ENCODE measurements around the gene SLC25A33. TPM values are rescaled to one million over a fixed set of nuclear protein-coding genes. Genes with fewer than 3 reads are reported as not detected.

Gene SLC25A33
- total RNA-seq, 1 donor from 2014 or later = 4.6 TPM

DNA sequence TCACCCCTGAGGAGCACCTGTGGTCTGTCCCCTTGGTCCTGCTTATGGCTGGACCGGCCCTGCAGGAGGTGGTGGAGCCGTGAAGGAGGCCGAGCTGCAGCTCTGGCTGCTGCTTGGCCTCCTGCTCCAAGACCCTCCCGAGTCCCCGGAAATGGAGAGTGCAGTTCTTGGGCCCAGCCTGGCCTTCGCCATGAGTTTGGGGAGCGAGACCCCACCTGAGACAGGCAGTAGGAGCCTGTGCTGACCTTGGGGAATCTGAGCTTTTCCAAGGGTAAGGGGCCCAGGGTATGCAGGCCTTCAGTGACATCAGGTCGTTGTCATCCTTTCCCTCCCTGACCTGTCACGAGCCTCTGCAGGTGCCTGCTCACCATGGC, 63.5 kb downstream of the SLC25A33 start:
- no peak for DNase-seq
- TF ChIP-seq, protein P1, sequence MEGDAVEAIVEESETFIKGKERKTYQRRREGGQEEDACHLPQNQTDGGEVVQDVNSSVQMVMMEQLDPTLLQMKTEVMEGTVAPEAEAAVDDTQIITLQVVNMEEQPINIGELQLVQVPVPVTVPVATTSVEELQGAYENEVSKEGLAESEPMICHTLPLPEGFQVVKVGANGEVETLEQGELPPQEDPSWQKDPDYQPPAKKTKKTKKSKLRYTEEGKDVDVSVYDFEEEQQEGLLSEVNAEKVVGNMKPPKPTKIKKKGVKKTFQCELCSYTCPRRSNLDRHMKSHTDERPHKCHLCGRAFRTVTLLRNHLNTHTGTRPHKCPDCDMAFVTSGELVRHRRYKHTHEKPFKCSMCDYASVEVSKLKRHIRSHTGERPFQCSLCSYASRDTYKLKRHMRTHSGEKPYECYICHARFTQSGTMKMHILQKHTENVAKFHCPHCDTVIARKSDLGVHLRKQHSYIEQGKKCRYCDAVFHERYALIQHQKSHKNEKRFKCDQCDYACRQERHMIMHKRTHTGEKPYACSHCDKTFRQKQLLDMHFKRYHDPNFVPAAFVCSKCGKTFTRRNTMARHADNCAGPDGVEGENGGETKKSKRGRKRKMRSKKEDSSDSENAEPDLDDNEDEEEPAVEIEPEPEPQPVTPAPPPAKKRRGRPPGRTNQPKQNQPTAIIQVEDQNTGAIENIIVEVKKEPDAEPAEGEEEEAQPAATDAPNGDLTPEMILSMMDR (IDR thresholded peaks at IDR 0.05; ENCODE audit: partially characterized antibody, unreplicated experiment) = no peak
- Mint-ChIP-seq H3K4me1 (ENCODE audit: low read depth, unreplicated experiment) (no peaks in the 10 kb centered on the region), H3K4me3 (ENCODE audit: unreplicated experiment) (no peak overlapping the region), H3K27me3 (ENCODE audit: unreplicated experiment) (peaks cover 4% of the 10 kb centered on the region), H3K36me3 (ENCODE audit: unreplicated experiment) (no peaks in the 10 kb centered on the region), H3K27ac (ENCODE audit: unreplicated experiment) (no peak overlapping the region), H3K9me3 (ENCODE audit: unreplicated experiment) (no peaks in the 10 kb centered on the region)

DNA sequence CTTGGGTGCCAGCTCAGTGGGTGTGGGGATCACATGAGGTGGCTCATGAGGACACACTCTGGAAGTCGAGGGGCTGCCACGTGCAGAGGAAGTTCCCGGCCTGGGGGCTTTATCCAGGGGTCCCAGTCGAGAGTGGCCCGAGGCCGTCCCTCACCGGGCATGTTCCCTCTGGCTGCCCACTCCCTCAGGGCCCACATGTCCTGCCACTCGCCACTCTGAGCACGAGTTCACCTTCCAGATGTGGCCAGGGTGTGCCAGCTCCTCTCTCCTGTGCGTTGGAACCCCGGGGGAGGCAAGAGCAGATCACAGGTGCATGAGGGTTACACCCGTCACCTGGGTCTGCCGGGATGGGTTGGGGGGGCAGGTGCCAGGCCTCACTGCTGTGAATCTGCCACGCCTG, 64.0 kb downstream of the SLC25A33 start:
- no peaks in the 10 kb centered on the region for H3K9me3 Mint-ChIP-seq (ENCODE audit: unreplicated experiment)
- no peak for DNase-seq
- H3K4me3 Mint-ChIP-seq (ENCODE audit: unreplicated experiment) = no peak overlapping the region
- TF ChIP-seq, protein P1 (IDR thresholded peaks at IDR 0.05; ENCODE audit: partially characterized antibody, unreplicated experiment) = no peak
- H3K4me1 Mint-ChIP-seq (ENCODE audit: low read depth, unreplicated experiment) = no peaks in the 10 kb centered on the region
- no peaks in the 10 kb centered on the region for H3K36me3 Mint-ChIP-seq (ENCODE audit: unreplicated experiment)
- H3K27ac Mint-ChIP-seq (ENCODE audit: unreplicated experiment) = no peak overlapping the region
- H3K27me3 Mint-ChIP-seq (ENCODE audit: unreplicated experiment) = peaks cover 5% of the 10 kb centered on the region

- H3K4me3 Mint-ChIP-seq (ENCODE audit: unreplicated experiment) = no peak overlapping the region
- H3K27ac Mint-ChIP-seq (ENCODE audit: unreplicated experiment) = no peak overlapping the region
- no peaks in the 10 kb centered on the region for H3K36me3 Mint-ChIP-seq (ENCODE audit: unreplicated experiment)
- H3K4me1 Mint-ChIP-seq (ENCODE audit: low read depth, unreplicated experiment) = no peaks in the 10 kb centered on the region
- H3K27me3 Mint-ChIP-seq (ENCODE audit: unreplicated experiment) = peaks cover 5% of the 10 kb centered on the region
- DNase-seq = no peak
- TF ChIP-seq, protein P1 (IDR thresholded peaks at IDR 0.05; ENCODE audit: partially characterized antibody, unreplicated experiment) = no peak
- no peaks in the 10 kb centered on the region for H3K9me3 Mint-ChIP-seq (ENCODE audit: unreplicated experiment)
These were observed 64.8 kb downstream of the SLC25A33 start for GRCh38 chr1:9603766-9604753.

DNA sequence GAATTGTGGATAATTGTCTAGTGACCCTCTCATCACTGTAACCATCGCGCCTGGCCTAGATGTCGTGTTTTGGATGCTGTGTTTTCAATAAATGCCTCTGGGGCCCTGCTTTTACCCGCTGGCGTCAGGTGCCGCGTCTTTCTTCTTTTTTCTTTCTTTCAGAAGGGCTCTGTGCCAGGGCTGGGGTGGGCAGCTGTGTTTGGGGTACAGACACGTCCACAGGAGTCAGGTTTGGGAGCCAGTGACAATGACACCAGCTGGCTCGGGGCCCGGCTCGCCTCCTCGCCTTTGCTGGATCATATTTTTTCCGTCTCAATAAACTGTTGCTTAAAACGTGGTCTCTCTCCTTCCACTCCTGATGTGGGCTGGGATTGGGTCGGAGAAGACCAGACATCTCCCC, 65.6 kb downstream of the SLC25A33 start:
- H3K4me1 Mint-ChIP-seq (ENCODE audit: low read depth, unreplicated experiment) = no peaks in the 10 kb centered on the region

More for the DNA sequence above, 65.6 kb downstream of the SLC25A33 start:
- Mint-ChIP-seq H3K36me3 (ENCODE audit: unreplicated experiment) (no peaks in the 10 kb centered on the region), H3K4me3 (ENCODE audit: unreplicated experiment) (no peak overlapping the region), H3K9me3 (ENCODE audit: unreplicated experiment) (no peaks in the 10 kb centered on the region), H3K27me3 (ENCODE audit: unreplicated experiment) (peaks cover 5% of the 10 kb centered on the region), H3K27ac (ENCODE audit: unreplicated experiment) (no peak overlapping the region)
- DNase-seq = no peak
- TF ChIP-seq, protein P1 (IDR thresholded peaks at IDR 0.05; ENCODE audit: partially characterized antibody, unreplicated experiment) = no peak
